AG04449 (cell line): ENCODE measurements around the gene BARD1.
"Not testable (repeated sequence)": the region's sequence is repeated elsewhere in the genome, so short reads cannot be mapped to it uniquely, and the experiment has no call there.

Source experiments
- CTCF ChIA-PET: fragments of 350-600 bp; formaldehyde crosslinking; extraction: SDS; loops from one replicate; lab custom pipeline; 2021; ENCODE audit warnings: antibody characterized with exemption; lab: Yijun Ruan, JAX
- POLR2A ChIA-PET: fragments of 400-600, 350-600 bp; formaldehyde crosslinking; extraction: SDS; loops from one replicate; lab custom pipeline; 2020; ENCODE audit warnings: antibody characterized with exemption, inconsistent platforms; lab: Yijun Ruan, JAX
- DNase-seq: peaks from one replicate; pipeline ENCODE4 v3.0.0-alpha.2; 2010; ENCODE audit warnings: low read depth, low spot score
- H3K4me3 ChIP-seq: 2 replicates; pipeline ENCODE4 v1.5.1; 2011; ENCODE audit warnings: low read depth, mild to moderate bottlenecking, control low read depth, low read length
- TF ChIP-seq, protein P1 (sequence below): IDR thresholded peaks from one replicate; pipeline ENCODE4 v1.5.1; 2011; ENCODE audit warnings: mild to moderate bottlenecking, moderate library complexity, low read length, control low read depth, inconsistent platforms; ENCODE audit not compliant: insufficient read depth; ENCODE audit errors: missing control alignments

The BARD1 gene

DNA sequence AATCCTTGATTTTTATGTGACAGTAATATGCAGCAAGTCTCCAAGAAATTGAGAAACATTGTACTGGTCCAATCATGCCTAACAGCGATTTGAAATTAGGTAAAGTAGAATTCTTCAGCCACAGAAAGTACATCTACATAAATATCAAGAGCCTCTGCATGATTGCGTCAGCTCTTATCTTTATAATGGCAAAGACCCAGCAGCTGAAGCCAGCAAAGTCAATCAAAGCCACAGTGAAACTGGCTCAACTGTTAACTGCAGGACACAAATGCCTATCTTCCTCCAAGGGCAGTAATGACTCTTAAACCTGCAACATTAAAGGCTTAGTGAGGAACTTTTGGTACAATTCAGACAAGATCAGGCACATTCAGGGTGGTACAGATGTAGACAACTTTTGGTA is 102.5 kb downstream of the BARD1 start:
- CTCF ChIA-PET, result no interaction called here
- POLR2A ChIA-PET, result no interaction called here
- TF ChIP-seq, protein P1, sequence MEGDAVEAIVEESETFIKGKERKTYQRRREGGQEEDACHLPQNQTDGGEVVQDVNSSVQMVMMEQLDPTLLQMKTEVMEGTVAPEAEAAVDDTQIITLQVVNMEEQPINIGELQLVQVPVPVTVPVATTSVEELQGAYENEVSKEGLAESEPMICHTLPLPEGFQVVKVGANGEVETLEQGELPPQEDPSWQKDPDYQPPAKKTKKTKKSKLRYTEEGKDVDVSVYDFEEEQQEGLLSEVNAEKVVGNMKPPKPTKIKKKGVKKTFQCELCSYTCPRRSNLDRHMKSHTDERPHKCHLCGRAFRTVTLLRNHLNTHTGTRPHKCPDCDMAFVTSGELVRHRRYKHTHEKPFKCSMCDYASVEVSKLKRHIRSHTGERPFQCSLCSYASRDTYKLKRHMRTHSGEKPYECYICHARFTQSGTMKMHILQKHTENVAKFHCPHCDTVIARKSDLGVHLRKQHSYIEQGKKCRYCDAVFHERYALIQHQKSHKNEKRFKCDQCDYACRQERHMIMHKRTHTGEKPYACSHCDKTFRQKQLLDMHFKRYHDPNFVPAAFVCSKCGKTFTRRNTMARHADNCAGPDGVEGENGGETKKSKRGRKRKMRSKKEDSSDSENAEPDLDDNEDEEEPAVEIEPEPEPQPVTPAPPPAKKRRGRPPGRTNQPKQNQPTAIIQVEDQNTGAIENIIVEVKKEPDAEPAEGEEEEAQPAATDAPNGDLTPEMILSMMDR, result no peak
- DNase-seq, result no peak
- no peak overlapping the region for H3K4me3 ChIP-seq

DNA sequence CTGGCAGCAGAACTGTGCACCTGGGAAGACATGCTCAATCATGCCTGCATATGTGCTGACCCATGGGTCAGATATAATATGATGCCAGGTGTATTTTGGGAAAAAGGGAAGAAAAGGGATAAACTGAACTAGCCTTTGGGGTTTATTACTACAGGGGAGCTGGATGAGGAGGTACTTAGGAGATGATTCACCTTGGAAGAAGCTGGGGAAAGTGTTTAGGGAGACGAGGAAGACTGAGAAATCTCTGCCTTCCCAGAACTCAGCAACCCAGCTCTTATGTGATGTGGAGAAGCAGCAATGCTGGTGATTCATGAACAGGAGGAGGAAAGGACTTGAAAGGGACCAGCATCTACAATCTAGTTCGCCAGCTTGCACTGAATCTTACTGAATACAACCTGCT is 110.2 kb downstream of the BARD1 start:
- no peak overlapping the region for H3K4me3 ChIP-seq
- DNase-seq, result no peak
- ChIA-PET CTCF (no interaction called here), POLR2A (no interaction called here)
- TF ChIP-seq, protein P1, result no peak

DNA sequence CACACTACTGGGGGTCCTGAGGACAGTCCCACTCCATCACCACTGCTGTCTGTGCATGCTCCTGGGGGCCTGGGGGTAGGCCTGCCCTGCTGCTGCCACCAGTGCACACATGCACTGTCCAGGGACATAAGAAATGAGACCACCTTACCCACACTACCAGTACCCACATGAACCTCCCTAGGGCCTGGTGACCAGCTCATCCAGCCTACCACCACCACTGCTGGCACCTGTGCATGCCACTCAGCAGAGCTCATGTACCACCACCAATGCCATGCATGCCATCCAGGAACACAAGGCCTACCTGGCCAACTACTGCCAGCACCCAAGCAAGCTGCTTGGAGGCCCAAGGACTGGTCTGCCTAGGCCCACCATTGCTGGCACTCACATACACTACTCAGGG is 112.8 kb downstream of the BARD1 start:
- H3K4me3 ChIP-seq, result no peak overlapping the region
- no peak for DNase-seq
- CTCF ChIA-PET, result no interaction called here
- TF ChIP-seq, protein P1, result no peak
- POLR2A ChIA-PET, result no interaction called here

DNA sequence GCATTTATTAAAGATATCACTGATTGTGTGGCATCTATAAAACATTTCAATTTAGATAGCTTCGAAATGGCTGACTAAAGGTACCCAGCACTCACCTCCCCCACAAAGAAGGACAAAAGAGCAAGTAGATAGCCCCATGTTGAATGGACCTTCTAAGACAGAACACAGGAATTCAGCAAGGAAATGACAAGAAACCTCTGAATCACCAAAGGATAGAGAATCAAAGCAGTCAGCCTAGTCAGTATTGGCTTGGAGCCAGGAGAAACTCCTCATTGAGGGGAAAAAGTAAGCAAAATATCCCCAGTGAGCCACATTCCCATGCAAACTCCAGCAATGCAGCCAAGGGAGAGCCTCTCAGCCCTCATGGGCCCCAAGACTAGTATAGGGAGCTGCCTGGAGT is 113.7 kb downstream of the BARD1 start:
- CTCF ChIA-PET, result no interaction called here
- POLR2A ChIA-PET, result no interaction called here
- TF ChIP-seq, protein P1, result no peak
- H3K4me3 ChIP-seq, result no peak overlapping the region
- DNase-seq, result no peak

DNA sequence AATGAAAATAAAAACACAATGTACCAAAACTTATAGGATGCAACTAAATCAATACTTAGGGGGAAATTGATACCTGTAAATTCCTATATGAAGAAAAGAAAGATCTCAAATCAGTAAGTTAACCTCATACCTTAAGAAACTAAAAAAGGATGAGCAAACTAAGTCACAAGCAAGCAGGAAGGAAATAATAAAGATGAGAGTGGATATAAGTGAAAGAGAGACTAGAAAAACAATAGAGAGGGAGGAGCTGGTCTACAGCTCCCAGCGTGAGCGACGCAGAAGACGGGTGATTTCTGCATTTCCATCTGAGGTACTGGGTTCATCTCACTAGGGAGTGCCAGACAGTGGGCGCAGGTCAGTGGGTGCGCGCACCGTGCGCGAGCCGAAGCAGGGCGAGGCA is 125.9 kb downstream of the BARD1 start:
- CTCF ChIA-PET, POLR2A ChIA-PET, DNase-seq: not testable (repeated sequence)
- peak overlapping the region; percentile 30 for H3K4me3 ChIP-seq

DNA sequence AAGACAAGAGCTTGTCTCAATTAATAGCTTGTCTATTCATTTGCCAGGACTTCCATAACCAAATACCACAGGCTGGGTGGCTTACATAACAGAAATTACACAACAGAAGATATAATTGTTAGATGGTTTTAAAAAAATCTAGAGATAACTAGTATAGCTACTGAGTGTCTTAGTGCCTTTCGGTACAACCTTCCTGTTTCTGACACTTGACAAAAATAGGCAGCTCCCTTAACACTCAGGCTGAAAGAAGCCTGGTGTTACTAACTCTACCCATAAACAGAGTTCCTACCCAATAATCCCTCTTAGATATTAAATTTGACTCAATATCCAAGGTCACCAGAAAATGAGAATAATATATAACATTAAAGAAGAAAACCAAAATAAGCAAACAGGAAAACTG is 129.7 kb downstream of the BARD1 start:
- no peak for DNase-seq
- no peak overlapping the region for H3K4me3 ChIP-seq
- TF ChIP-seq, protein P1, result no peak
- POLR2A ChIA-PET, result no interaction called here
- CTCF ChIA-PET, result no interaction called here

DNA sequence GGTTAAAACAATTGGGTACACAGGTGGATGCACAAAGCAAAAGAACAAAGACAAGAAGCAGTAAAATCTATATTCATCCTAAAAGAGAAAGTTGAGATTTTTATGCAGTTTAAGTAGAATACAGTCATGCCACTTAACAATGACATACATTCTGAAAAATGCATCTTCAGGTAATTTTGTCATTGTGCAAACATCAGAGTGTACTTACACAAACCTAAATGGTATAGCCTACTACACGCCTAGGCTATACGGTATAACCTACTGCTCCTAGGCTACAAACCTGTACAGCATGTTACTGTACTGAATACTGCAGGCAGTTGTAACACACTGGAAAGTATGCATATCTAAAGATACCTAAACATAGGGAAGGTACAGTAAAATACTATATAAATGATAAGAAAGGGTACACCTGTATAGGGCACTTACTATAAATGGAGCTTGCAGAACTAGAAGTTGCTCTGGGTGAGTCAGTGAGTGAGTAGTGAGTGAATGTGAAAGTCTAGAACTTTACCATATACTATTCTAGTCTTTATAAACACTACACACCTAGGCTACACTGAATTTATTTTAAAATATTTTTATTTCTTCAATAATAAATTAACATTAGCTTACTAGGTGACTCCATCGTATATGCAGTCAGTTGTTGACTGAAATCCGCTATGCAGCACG is 132.9 kb downstream of the BARD1 start:
- POLR2A ChIA-PET, result no interaction called here
- no peak overlapping the region for H3K4me3 ChIP-seq
- CTCF ChIA-PET, result no interaction called here
- TF ChIP-seq, protein P1, result no peak
- no peak for DNase-seq
